ENCODE measurements around the gene RCSD1.

RCSD1 gene

DNA sequence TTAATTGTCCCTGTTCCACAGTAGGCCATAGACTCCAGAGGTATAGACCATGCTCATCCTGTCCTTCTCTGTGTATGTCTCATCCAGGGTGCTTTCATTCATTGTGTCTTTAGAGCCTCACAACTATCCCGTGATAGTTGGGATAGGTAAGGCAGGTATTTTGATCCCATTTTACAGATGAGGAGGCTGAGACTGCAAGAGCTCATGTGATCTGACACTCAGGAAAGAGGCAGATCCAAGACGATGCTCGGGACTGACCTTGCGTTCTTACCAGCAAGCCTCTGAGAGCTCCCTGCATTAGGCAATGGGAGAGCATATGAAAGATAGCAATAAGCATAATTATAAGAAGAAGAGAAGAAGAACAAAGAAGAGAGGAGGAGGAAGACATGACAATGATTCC is 42.8 kb downstream of the RCSD1 start:
- Histone ChIP-seq H3K27me3 (replicated peaks; ENCODE audit: control insufficient read depth, insufficient read depth, low read length) (no peaks in the 10 kb centered on the region), H3K4me3 (replicated peaks; ENCODE audit: low read depth, low read length) (no peak overlapping the region), H3K36me3 (ENCODE audit: control insufficient read depth, insufficient read depth, low read length) (peaks cover 18% of the 10 kb centered on the region)
- DNase-seq (ENCODE audit: extremely low read depth, insufficient read length) = no peak
- no peak for TF ChIP-seq CTCF (IDR thresholded peaks at IDR 0.05; ENCODE audit: insufficient read depth, low read length, poor library complexity, severe bottlenecking)

- H3K4me3 ChIP-seq (replicated peaks; ENCODE audit: low read depth, low read length) = no peak overlapping the region
- DNase-seq (ENCODE audit: extremely low read depth, insufficient read length) = no peak
- no peak for TF ChIP-seq CTCF (IDR thresholded peaks at IDR 0.05; ENCODE audit: insufficient read depth, low read length, poor library complexity, severe bottlenecking)
- H3K27me3 ChIP-seq (replicated peaks; ENCODE audit: control insufficient read depth, insufficient read depth, low read length) = no peaks in the 10 kb centered on the region
- H3K36me3 ChIP-seq (ENCODE audit: control insufficient read depth, insufficient read depth, low read length) = peaks cover 18% of the 10 kb centered on the region
Observed at GRCh38 chr1:167673265-167673664, 43.2 kb downstream of the RCSD1 start.

GRCh38 chr1:167674156-167674555 is 44.1 kb downstream of the RCSD1 start:
- H3K36me3 ChIP-seq (ENCODE audit: control insufficient read depth, insufficient read depth, low read length) = peaks cover 19% of the 10 kb centered on the region
- no peak for DNase-seq (ENCODE audit: extremely low read depth, insufficient read length)
- no peak overlapping the region for H3K4me3 ChIP-seq (replicated peaks; ENCODE audit: low read depth, low read length)
- H3K27me3 ChIP-seq (replicated peaks; ENCODE audit: control insufficient read depth, insufficient read depth, low read length) = no peaks in the 10 kb centered on the region
- TF ChIP-seq CTCF (IDR thresholded peaks at IDR 0.05; ENCODE audit: insufficient read depth, low read length, poor library complexity, severe bottlenecking) = no peak

DNA sequence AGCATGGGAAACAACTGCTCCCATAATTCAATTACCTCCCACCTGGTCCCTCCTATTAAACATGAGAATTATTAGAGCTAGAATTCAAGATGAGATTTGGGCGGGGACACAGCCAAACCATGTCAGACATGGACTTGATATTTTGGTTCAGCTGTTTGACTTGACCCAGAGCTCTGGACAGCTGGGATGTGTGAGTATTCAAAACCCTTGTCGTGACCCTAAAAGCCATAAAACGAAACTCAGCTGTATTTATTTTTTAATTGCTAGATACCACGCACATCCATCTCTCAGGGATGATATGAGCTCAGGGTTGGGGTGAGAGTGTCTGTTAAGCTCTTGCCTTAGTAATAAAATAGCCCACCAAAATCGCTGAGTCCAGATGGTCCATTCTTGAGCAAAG is 45.4 kb downstream of the RCSD1 start:
- Histone ChIP-seq H3K36me3 (ENCODE audit: control insufficient read depth, insufficient read depth, low read length) (peaks cover 22% of the 10 kb centered on the region), H3K4me3 (replicated peaks; ENCODE audit: low read depth, low read length) (no peak overlapping the region), H3K27me3 (replicated peaks; ENCODE audit: control insufficient read depth, insufficient read depth, low read length) (no peaks in the 10 kb centered on the region)
- TF ChIP-seq CTCF (IDR thresholded peaks at IDR 0.05; ENCODE audit: insufficient read depth, low read length, poor library complexity, severe bottlenecking) = no peak
- DNase-seq (ENCODE audit: extremely low read depth, insufficient read length) = no peak

DNA sequence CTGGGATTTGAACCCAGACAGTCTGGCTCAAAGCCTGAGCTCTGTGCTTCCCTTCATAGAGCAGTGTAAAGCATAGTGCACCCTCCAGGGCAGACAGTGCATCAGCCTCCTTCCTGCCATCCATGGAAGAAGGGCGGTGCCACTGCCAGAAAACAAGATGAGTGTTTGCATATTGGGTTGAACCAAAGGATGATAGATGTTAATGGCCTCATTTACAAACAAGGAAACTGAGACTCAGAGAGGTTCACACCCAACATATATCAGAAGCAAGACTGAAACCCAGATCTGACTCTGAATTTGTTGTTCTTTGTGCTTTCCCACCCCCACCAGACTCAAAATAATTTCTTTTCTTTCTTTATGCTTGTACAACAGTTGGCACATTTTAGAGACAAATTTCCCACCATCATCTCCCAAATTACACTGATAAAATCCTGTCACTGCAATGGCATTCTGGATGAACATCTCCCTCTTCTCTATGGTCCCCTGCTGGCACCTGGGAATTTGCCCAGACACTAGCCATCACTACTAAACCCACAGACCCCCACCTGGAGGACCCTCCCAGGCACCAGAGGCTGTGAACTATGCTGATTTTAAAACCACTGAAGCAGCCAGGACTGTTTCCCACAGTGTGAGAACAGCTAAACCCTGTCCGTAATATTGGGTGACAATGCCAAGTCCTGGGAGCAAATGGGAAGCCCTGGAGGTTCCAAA is 46.3 kb downstream of the RCSD1 start:
- DNase-seq (ENCODE audit: extremely low read depth, insufficient read length) = peak; percentile 63
- H3K27me3 ChIP-seq (replicated peaks; ENCODE audit: control insufficient read depth, insufficient read depth, low read length) = no peaks in the 10 kb centered on the region
- H3K4me3 ChIP-seq (replicated peaks; ENCODE audit: low read depth, low read length) = peak overlapping the region; percentile 4; the same call in 1 of the 2 replicates
- peaks cover 20% of the 10 kb centered on the region for H3K36me3 ChIP-seq (ENCODE audit: control insufficient read depth, insufficient read depth, low read length)
- peak; percentile 28 for TF ChIP-seq CTCF (IDR thresholded peaks at IDR 0.05; ENCODE audit: insufficient read depth, low read length, poor library complexity, severe bottlenecking)
